CD4-positive, alpha-beta T cell treated with Interleukin-10 for 1 hour (primary cell): ENCODE results near the gene GNG13.
"Not testable (repeated sequence)": the region's sequence is repeated elsewhere in the genome, so short reads cannot be mapped to it uniquely, and the experiment has no call there.

Experiments used
- DNase-seq: peaks from one replicate; pipeline ENCODE4 v3.0.0-alpha.2; 2020

The GNG13 gene

DNA sequence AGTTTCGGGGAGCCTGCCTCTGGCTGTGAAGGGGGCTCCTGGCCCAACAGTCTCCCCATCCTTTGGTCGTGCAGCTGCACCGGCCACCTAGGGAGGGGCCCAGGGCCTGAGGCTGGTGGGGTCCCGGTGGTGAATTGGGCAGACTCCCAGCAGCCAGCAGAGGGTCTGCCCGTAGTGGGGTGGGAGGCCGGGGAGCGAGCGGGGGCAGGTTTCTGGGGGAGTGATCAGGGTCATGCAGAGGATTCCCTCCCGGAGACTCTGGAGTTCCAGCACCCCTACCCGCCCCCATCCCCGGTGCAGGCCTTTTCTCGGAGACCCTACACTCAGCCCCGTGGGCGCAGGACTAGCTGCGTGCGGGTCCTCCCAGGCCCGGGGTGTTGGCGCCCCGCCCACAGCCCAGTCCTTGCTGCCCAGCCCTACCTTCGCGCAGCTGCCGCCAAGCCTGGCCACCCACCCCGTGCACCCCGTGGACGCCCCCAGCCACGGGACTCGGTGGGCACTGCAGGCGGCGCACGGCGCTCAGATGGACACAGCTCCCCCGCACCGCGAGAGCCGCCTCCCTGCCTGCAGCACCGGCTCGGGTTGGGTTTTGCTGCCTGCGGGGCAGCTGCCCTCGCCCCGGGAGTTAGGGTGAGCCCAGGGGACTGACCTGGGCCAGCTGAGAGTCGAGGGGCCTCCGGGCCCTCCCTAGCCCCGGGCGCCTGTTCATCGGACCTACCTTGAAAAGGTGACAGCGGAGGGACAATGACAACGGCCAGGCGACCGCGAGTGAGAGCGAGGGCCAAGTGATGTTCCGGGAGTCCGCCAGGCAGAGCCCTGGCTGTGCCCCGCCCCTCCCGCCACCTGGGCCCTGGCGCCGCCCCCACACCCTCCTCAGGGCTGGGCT lies at the start of gene GNG13:
Gene GNG13, minus strand, starts transcription at position 787 of the 886 bp plus-strand sequence. CDS start 1,657 bp downstream, outside the sequence.
- DNase-seq: no peak

DNA sequence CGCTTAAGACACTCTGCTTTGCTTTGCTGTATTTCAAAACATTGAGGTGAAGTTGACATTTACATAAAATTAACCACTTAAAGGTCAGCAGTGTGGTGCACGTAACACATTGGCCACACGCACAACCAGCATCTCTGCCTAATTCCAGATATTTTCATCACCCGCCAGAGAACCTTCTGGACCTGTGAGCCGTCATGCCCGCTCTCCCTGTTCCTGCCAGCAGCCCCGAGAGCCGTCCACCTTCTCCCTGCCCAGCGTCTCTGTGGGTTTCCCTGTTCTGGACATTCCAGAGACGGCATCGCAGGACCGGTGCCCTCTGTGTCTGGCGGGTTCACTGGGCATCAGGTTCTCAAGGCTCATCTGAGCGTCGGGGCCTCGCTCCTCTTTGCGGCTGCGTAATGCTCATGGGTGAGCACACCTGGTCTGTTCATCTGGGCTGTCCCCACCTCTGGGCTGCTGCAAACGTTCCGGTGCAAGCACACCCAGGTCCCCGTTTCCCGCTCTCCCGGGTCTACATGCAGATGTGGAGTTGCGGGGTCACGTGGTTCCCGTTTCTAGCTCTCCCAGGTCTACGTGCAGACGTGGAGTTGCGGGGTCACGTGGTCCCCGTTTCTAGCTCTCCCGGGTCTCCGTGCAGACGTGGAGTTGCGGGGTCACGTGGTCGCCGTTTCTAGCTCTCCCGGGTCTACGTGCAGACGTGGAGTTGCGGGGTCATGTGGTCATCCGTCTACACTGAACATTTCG lies 48.1 kb upstream of the GNG13 start:
- DNase-seq: no peak

DNA sequence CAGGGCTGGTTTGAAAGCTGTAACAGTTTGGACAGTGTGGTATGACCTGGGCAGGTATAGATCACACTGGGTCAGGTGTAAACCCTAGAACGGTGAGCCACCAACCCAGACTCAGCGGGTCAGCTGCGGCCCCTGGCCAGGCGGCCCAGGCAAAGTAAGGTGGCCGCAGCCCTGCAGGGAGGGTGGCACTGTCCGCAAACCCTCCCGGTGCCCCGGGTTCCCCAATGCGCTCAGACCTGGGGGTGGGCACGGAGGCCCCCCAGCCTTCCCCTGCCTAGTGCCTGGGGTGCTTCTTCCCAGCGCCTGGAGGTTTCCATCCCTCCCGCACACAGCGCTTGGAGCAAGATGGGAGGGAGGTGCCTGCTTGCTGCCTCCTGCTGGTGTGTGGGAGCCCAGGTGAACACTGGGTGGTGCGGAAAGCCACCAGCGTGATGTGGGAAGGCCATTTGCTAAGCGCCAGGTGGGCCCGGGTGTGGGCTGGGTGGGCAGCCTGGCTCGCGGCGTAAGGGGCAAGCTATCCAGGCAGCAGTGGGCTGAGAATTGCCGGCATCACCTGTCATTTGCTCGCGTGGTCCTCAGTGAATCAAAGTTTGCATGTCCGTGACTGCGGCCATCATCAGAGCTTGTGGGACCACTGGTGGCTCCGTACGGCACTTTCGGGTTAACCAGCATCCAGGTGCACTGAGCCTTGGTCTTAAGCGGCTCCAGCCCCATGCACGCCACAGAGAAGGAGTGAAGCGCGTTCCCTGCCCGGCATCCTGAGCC lies 47.3 kb upstream of the GNG13 start:
- no peak for DNase-seq

DNA sequence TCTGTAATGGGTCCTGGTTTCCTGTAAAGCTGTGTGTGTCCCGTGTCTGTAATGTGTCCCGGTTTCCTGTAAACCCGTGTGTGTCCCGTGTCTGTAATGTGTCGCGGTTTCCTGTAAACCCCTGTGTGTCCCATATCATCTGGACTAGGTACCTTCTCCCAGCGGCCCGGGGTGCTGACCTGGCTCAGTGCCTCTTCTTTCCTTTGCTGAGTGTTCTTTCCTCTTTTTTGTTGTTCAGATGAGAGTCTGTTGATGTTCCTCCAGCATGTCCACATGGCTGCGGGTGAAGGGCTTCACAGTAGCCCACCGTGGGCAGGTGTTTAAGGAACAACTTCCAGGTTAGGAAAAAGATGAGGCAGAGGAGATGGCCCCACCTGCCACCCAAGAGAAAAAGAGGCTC lies 46.6 kb upstream of the GNG13 start:
- DNase-seq: no peak

DNA sequence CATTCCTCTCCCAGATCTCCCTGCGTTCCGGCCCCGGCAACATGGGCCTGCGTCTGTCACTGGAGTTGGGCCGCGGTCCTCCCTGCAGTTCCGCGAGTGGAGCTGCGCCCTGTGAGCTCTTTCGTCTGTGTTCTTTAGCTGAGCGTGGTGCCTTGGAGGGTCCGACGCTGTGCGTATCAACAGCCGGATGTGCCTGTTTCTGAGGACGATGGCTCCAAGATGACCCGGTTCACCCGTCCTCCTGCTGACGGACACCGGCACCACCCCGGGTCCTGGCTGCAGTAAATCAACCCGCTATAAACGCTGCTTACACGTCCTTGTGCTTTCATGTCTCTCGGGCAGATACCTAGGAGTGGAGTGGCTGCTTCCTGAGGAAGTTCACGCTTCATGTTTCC lies 44.8 kb upstream of the GNG13 start:
- DNase-seq: no peak

DNA sequence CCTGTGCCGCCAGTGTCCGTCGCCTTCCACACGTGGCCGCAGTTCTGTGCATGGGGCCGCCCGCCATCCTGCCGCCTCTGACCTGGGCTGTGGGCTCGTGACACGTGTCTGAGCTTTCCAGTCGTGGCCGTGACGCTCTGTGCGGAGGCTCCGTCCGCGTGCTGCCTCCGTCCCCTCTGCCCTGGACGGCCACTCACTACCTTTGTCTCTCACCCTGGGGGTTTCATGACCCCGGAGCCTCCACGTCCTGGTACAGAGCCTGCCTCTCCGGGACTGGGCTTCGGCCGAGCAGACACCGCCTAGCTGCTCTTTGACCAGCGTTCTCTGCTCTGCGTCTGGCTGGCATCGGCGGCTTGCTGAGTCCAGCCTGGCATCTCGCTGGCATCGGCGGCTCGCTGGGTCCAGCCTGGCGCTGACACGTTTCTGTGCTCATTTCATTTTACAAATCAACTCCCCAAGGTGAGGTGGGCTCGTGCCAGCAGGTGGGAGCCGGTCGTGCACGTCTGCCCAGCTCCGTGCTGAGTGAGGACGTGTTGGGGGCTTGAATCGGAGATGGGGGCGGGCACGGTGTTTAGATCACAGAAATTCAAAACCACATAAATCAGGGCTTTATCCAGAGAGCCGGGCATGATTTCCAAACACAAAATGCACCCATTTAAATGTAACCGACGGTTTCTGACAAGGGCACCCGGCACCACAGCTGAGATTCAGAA lies 44.3 kb upstream of the GNG13 start:
- DNase-seq: no peak

GRCh38 chr16:843771-844170 lies 43.2 kb upstream of the GNG13 start:
- DNase-seq: no peak

DNA sequence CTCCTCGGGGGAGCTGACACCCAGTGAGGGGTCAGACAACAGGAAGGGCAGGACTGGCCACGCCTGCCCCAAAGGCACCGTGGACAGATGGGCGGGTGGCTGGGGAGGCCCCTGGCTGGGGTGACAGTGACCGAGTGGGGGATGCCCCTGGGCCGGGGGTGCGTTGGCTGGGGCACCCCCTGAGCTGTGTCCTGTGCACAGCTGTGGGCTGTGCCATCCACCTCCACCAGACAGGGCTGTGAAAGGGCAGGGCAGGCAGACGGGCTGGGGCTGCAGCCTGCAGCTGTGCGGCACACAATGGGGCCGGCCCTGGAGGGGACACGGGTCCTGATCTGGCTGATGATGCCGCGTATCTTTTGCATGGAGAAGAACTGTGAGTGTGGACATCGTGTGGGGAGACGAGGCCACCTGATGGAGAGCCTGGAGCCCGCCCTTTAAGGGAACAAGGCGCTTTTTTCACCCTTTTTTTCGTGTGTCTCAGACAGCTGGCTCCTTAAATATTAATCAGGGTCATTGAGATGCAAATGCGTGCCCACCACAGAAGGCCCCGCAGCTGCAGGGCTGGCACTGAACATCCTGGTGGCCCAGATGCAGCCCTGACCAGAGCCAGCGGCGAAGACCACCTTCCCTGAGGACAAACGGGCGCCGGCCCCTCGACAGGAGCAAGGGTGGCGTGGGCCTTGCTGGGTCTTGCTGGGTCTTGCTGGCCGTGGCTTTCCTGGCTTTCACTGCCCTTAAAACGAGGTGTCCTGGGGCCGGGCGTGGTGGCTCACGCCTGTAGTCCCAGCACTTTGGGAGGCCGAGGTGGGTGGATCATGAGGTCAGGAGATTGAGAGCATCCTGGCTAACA lies 42.4 kb upstream of the GNG13 start:
- DNase-seq: no peak

GRCh38 chr16:842061-842476 lies 41.5 kb upstream of the GNG13 start:
- DNase-seq: no peak

DNA sequence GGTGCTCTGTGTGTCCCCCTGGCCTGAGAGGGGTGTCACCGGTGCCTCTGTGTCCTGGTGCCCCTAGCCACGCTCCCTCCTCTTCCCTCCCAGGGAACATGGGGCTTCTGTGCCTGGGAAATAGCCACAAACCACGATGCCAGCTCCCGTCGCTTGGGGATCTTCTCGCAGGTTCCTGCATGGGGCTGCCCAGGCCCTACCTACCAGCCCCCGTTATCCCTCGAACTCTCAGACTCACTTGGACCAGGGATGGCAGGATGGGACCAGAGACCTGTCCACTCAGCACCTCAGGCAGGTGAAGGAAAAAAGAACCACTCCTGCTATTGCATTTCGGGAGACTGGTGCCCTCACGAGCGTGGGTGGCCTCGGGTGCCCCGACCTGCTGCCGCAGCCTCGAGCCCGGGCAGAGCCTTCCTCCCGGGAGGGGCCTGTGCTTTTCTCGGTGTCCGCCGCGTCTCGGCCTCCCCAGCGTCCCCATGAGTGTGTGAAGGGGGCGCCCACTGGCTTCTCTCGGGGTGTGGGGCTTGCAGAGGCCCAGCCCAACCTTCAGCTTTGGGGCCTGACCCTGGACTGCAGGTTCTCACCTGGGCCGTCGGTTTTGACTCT lies 41.0 kb upstream of the GNG13 start:
- no peak for DNase-seq

DNA sequence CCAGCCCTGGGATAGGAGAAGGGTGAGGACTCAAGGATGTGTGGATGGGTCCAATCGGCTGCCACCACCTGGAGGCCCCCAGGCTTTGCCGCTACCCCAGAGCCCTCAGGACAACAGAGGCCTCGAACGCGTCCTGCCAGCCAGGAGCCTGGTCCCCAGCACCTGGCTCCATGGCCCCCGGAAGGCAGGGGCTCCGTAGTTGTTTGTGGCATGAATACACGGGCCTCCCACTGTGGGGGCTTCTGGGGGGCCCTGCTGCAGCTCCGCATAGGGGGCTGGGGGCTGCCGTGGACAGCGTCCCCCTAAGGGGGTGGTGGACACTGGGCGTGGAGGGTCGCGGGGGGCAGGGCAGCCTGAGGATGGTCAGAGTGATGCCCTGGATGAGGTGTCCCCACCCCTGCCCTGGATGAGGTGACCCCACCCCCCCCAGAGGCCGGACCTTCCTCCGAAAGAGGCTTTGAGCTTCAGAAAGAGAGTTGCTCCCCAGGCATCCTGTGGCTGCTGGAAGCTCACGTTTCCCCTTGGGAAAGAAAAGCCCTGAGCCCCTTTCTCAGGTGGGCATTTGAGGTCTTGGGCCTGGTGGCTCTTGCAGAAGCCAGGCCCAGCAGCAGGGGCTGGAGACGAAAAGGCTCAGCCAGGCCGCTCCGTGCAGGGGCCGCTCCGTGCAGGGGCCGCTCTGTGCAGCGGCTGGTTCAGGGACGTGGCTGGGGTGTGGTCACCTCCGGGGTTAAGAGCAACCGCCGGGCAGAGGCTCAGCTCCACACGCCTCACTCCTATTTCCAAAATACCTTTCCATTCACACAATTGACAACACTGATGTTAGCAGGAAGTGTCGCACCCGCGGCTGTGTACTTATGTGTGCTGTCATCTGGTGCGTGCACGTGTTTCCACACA lies 40.3 kb upstream of the GNG13 start:
- DNase-seq: no peak

DNA sequence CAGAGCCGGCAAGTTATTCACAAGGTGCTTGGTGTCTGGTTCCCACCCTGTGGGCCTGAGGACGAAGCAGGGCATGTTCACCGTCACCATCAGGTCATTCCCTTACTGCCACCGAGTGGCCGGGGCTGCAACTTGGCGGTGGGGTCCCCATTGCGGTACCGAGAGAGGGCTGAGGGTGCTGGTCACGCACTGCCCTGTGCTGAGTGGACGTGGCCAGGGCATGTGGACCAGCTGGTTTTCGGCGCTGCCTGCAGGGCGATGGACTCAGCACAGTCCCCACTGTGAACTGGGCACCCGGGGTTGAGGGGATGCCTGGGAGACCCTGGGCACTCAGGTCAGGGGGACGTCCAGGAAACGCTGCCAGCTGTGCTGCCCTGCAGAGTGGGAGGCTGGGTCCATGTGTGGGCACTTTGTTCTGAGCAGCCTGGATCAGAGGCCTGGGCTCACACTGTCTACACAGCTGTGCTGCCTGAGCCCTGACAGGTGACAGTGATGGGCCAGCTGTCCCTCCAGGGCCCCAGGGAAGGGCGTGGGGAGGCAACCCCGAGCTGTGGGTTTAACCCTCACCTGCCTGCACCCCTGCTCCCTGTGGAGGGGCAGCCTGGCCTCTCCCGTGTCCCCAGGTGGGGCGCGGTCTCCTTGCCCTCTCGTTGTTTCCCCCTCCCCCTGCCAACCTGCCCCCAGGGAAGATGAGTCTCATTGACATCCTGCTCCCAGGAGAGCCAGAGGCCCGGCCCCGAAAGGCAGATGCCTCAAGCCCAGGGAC lies 39.3 kb upstream of the GNG13 start:
- no peak for DNase-seq

GRCh38 chr16:838741-839140 lies 38.2 kb upstream of the GNG13 start:
- DNase-seq: no peak

DNA sequence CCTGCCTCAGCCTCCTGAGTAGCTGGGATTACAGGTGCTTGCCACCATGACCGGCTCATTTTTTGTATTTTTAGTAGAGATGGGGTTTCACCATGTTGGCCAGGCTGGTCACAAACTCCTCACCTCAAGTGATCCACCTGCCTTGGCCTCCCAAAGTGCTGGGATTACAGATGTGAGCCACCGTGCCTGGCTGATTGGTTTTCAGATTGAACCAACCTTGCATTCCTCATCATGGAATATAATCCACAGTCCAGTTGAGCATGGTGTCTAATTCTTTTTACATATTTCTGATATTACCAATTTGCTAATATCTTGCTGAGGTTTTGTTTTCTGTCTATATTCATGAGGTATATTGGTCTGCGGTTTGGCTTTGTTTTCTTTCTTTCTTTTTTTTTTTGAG lies 36.3 kb upstream of the GNG13 start:
- not testable (repeated sequence) for DNase-seq

DNA sequence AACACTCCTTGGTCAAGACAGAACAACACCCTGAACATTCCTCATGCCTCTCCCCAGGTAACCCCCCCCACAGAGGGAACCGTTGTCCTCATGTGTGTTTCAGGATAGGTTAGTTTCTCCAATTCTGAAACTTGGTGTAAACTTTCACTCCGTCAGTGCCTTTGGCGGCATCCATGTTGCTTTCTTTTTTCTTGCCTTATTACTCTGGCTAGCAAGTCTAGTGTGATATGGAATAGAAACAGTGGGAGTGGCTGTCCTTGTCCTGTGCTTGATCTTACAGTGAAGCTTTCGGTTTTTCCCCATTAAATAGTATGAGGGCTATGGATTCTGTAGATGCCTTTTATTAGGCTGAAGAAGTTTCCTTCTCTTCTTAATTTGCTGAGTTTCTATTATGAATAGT lies 35.7 kb upstream of the GNG13 start:
- no peak for DNase-seq

DNA sequence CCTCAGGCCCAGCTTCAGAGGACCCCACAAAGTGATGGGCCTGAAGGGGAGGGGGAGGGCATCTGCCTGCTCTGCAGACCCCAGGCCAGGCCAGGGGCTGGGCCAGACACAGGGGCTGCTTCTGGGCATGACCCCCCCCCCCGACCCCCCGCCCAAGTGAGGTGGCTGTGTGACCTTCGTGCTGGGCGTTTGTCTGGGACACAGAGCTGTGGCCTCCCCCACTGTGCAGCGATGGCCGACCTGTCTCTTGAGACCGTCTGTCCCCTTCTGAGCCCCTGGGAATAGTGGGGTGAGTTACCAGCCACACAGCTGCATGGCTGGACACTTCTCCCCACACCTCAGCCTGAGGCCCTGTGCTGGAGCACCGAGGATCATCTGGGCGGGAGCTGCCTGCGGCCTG lies 34.8 kb upstream of the GNG13 start:
- no peak for DNase-seq

GRCh38 chr16:833411-833810 lies 32.9 kb upstream of the GNG13 start:
- no peak for DNase-seq

DNA sequence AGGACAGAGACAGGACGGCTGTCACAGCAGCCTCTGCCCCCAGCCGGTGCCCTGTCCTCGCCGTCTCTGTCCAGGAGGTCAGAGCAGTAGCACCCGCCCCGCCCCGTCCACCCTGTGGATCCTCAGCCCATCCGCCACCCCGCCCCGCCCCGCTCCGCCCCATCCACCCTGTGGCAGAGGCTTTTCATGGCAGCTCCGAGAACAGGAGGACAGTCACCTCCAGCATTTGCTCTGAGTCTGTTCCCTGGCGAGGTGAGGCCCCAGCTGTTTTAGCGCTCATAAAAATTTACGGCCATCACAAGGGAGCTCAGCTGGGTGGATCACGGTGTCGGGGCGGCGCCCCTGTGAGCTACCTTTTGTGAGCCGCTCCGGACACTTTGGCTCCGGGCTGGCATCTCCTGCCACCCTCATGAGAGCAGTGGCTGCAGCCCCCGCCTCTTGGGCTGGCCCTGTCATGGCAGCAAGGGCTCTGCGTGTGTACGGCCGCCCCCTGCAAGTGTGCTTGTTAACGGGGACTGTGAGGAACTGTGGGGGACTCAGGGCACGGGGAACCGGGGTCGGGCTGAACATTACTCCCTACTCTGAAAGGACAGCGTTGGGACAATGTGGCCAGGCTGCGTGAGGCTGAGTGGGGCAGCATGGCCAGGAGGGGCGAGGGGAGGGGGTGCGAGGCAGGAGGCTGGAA lies 32.3 kb upstream of the GNG13 start:
- no peak for DNase-seq
